Activated T-helper 9 cell treated with anti-CD3 and anti-CD28 coated beads, Interleukin-2, amount 50 U/mL, for 16 hours (primary cell): ENCODE results near the gene TAGLN2.
A peak's percentile ranks its signal among the peaks of the same experiment; 100 is the strongest.

Experiments
- DNase-seq: peaks from one replicate; pipeline ENCODE4 v3.0.0-alpha.2; 2020; ENCODE audit warnings: low read depth

Gene TAGLN2

DNA sequence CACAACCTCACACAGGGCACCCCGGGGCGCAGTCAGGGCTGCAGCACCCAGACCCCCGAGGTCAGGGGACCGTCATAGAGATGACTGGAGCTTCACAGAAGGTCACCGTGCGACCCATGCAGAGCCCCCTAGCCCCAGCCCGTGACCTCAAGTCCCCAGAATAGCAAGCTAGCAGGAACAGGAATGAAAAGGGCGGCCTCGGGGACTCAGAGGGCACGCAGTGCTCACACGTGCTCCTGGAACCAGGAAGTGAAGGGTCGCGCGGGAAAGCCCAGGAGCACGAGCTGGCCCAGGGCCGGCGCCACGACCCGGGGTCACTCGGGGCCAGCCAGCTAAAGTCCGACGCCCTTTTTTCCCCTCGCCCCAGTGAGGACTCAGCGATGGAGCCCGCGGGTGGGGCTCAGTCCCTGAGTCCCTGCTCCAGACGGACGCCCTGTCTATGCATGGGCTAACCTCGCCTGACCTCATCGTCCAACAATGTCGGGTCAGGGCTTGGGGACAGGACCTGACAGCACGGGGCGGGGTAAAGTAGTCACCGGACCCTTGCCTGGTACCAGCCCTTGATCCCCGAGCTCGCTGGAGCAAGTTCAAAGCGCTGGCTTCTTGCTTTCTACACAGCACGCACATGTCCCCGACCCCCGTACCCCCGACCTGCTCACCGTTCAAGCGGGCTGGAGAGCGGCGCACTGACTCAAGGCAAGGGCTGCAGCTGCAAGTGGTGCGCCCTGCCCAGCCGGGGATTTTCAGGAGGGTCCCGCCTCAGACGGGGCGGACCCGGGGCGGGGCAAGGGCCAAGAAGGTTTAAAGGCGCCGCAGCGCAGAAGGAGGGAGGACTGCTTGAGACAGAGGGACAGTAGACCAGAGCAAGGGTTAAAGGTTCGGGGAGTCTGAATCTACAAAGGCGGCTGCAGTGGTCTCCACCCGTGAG lies at the start of gene TAGLN2:
TAGLN2 (minus strand) TSS at position 717 of the 928 bp plus-strand sequence. CDS start 4,998 bp downstream, outside the sequence.
- DNase-seq, result peak; percentile 87

DNA sequence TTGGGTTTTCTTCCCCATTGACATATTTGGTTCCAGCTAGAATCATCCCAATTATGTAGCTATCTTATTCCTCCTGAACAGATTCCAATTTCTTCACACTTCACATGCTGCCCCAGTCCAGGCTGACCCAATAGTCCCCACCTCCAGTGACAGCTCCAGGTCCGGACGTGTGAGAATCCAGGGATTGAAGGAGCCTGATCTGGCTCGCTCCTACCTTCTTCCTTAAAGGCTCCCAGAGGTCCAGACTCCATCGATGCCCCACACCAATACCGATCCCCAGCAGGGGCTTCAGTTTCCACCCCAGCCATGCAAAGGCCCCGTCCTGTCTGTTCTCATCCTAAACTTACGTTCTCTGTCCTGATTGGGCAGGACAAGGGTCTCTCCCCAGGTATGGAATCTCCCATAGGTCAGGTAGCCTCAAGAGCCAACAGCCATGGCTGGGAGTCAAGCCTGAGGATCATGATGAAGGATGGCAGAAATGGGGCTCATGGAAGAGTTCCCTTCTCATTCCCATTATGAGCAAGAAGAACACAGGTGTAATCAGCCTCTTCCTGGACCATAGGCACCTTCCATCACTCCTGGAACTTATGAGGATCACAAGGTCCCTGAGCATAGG lies 49.2 kb upstream of the TAGLN2 start:
- DNase-seq, result no peak

GRCh38 chr1:159973350-159973940 lies 48.1 kb upstream of the TAGLN2 start:
- no peak for DNase-seq

DNA sequence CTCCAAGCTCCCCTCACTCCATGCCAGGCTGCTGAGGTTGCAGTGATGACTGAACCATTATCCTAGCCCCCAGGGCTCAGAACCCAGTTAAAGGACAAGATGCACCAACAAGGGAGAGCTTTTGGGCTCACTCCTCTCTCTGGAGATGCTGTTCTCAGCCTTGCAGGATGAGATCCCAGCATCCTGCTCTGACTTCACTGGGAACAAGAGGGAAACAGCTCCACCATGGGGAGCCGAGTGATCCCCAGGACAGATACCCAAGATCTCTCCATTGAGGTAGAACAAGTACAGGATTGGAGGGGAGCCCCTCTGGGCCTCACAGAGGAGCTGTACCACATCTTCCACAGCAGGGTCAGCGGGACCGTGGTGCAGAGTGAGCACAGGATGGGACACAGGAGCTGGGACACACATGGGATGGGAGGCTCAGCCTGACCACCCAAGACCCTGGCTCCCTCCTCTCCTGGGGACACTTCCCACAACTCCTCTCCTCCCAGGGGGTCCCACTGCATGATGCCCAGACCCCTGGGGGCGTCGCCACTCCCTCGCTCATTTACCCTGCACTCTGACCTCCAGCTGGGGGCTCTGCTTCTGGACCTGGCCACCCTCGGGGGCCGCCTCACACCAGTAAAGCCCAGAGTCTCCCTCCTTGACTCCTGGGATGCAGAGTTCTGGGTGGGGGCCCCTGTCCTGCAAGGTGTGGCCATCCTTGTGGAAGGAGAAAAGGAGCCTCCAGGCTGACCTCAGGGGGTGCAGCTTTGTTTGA lies 47.3 kb upstream of the TAGLN2 start:
- no peak for DNase-seq

DNA sequence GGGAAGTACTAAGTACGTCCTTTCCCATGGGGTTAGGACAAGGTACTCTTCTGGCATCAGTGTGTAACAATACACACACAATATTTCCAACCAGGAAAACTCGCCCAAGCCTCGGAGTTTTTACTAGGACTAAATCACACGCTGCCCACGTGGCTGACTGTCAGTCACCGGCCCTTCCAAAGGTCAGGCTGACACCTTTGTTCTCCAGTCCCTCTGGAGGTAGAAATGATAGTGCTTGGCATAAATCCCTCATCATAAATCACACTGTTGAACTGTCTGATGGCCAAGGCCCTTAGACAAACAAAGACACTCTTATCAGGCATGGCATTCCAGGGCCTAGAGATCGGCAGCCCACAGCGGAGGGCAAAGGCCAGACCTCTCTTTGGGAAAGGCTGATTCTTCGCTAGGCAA lies 45.6 kb upstream of the TAGLN2 start:
- DNase-seq, result no peak

GRCh38 chr1:159968901-159969300 lies 43.6 kb upstream of the TAGLN2 start:
- no peak for DNase-seq

GRCh38 chr1:159965263-159965662 lies 40.0 kb upstream of the TAGLN2 start:
- no peak for DNase-seq

DNA sequence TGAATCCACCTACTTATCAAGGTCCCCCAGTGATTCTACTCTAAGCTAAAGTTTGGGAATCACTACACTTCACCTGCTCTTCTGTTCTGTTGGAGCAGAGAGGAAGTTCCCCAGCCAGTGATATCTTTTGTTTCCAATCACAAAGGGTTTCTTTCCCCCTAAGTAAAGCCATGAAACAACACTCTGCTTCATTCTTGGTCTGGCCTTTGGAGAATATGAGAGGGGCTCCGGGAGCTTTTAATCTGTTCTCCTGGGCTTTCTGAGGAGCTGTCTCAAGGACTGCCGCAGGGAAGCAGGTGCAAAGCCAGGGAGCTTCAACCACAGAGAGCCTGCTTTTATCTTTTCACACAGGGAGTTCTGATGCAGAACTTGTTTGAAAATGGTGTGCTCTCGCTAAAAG lies 38.8 kb upstream of the TAGLN2 start:
- DNase-seq, result no peak

- no peak for DNase-seq
These were observed 36.9 kb upstream of the TAGLN2 start for GRCh38 chr1:159962176-159962575.

DNA sequence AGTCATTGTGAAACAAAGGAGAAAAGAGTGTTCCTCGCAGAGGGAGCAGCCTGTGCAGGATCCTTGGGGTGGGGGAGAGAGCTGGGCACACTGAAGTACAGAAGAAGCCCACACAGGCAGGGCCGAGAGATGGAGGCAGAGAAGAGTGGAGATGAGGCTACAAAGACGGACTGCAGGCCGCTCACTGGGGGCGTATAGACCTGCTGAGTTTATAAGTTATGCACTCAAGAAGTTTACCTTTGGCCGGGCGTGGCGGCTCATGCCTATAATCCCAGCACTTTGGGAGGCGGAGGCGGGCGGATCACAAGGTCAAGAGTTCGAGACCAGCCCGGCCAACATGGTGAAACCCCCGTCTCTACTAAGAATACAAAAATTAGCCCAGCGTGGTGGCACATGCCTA lies 36.3 kb upstream of the TAGLN2 start:
- no peak for DNase-seq

- DNase-seq, result no peak
These were observed 35.5 kb upstream of the TAGLN2 start for GRCh38 chr1:159960721-159961381.

DNA sequence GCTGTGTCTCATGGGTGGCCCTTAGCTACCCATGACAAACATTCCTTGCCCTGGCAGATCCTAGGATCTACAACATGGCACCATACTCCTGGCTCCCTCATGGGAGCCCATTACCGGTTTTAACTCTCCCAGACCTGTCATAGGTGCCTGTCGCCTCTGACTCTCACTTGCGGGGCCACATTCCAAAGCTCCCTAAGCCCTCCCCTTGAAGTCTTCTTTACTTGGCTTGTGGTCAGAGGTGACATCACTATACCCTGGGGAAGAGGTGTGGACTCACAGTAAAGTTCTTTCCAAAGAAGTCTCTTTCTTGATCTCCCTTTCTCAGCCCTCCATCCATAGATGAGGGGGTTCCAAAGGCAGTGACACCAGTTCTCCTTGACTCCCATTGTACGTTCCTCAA lies 34.1 kb upstream of the TAGLN2 start:
- no peak for DNase-seq

- no peak for DNase-seq
These were observed 33.5 kb upstream of the TAGLN2 start for GRCh38 chr1:159958719-159959380.

- DNase-seq, result no peak
These were observed 32.5 kb upstream of the TAGLN2 start for GRCh38 chr1:159957824-159958268.

GRCh38 chr1:159955456-159955855 lies 30.1 kb upstream of the TAGLN2 start:
- DNase-seq, result no peak

- no peak for DNase-seq
These were observed 28.5 kb upstream of the TAGLN2 start, which contains the start of gene SLAMF9 for GRCh38 chr1:159953536-159954515. Gene SLAMF9, minus strand, starts transcription at chr1:159954237. Its CDS starts 100 bp downstream, at chr1:159954137.

DNA sequence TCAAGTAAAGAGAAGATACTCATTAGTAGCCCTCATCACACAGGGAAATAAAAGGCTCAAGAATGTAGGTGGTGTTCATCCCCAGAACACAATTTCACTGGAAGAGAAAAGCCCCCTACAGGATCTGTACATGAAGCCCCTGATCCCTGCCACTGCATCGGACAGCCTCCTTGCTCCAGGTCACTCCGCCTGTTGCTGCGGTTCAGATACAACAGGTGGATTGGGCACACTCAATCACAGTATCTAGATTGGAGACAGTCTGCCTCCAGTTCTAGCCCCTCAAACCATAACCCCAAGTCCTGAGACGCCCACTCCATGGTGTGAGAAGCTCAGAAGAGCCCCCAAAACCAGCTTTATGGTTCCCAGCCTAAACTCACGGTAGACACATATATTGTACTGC lies 27.6 kb upstream of the TAGLN2 start:
- DNase-seq, result no peak

DNA sequence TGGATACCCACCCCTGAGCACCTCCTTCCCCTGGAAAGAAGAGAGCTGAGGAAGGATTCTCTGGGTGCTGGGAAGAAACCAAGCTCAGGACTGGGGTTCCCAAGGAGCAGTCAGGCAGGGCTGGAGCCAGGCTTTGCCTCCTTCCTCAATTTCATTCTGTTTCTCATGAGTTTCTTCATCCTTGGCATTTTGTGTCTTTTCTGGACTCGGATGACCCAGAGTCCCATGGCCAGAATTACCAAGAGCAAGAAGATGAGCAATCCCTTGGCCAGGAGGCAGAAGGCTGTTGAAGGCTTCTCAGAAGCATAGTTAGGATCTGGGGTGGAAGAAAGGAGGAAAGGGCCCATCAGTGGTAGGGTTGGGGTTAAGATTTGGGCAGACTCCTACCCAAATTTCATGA lies 26.2 kb upstream of the TAGLN2 start:
- DNase-seq, result no peak

DNA sequence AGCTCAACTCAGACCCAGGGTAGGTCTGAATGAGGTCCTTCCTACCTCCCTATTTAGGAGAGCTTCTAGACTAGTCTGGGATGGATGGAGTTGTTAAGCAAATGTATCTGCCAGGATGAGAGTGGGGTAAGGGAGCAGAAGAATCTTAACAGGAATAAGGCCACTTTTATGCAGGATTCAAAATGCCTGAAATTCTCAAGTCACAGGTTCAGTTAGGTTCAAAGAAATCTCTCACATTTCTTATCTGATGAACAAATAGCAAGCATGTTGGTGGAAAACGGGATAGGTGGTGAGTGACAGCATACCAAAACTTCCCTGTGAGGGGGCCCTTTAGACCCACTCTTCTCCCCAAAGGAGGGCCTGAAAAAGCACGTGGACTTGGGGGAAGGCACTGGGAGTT lies 25.7 kb upstream of the TAGLN2 start:
- DNase-seq, result no peak

- DNase-seq, result no peak
These were observed 24.7 kb upstream of the TAGLN2 start for GRCh38 chr1:159949981-159950381.
